ENCODE measurements around the gene MPZL3.

GRCh38 chr11:118205606-118206378, 46.4 kb downstream of the MPZL3 start:
- TF ChIP-seq, protein P1, sequence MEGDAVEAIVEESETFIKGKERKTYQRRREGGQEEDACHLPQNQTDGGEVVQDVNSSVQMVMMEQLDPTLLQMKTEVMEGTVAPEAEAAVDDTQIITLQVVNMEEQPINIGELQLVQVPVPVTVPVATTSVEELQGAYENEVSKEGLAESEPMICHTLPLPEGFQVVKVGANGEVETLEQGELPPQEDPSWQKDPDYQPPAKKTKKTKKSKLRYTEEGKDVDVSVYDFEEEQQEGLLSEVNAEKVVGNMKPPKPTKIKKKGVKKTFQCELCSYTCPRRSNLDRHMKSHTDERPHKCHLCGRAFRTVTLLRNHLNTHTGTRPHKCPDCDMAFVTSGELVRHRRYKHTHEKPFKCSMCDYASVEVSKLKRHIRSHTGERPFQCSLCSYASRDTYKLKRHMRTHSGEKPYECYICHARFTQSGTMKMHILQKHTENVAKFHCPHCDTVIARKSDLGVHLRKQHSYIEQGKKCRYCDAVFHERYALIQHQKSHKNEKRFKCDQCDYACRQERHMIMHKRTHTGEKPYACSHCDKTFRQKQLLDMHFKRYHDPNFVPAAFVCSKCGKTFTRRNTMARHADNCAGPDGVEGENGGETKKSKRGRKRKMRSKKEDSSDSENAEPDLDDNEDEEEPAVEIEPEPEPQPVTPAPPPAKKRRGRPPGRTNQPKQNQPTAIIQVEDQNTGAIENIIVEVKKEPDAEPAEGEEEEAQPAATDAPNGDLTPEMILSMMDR (IDR thresholded peaks at IDR 0.05): no peak
- no peak for TF ChIP-seq ZFX (IDR thresholded peaks at IDR 0.05; ENCODE audit: borderline replicate concordance)
